GM21576 (cell line): Measurements from ENCODE around the gene MSMP.

Experiments
- ATAC-seq: cut with Tn5 transposase; IDR thresholded peaks from one replicate; pipeline ENCODE4 v1.9.1; 2021; ENCODE audit warnings: mild to moderate bottlenecking, moderate library complexity; ENCODE audit not compliant: unreplicated experiment

Gene MSMP

DNA sequence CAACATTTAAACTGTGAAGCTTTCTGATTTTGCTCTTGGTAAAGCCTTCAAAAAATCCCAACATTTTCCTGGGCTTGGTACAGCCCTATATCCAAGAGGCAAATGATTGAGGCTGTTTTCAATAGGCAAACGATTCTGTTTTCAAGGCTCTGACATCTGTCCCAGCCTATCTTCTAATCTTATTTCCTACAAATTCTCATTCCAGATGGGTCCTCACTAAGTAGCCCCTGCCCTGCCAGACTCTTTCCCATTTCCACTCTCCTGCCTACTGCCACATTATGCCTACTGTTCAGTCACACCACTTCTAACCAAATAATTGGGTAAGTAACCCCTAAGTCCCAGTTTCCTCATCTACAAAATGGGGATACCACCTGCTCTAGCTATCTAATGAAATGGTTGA is 8.5 kb downstream of the MSMP start:
- ATAC-seq: no peak

DNA sequence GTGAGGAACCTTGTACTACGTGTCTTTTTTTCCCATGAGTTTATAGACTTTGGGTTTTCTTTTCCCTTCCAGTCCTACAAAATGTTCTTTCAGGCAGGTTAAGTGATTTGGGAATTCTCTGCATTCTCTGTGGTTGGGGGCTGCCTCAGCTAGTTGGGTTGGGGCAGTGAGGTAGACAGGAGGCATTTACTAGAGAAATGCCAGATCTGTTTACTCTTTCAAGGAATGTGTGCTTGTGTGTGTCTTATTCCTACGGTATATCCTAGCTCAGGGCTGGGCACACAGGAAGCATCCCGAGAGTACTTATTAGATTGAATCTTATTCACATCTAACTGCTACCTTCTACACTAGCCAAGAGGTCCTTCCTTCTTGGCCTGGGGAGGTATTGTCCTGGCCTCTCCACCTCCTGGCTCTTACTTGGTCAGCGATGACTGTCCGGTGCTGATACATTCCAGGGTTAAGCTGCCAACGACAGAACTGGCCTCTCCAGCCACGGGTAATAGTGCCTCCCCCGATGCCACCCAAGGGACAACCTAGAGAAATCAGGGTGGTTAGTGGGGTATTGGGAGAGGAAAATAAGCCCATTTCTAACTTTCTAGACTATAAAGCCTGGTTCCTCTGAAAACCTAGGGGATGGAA is 10.1 kb downstream of the MSMP start:
- no peak for ATAC-seq

DNA sequence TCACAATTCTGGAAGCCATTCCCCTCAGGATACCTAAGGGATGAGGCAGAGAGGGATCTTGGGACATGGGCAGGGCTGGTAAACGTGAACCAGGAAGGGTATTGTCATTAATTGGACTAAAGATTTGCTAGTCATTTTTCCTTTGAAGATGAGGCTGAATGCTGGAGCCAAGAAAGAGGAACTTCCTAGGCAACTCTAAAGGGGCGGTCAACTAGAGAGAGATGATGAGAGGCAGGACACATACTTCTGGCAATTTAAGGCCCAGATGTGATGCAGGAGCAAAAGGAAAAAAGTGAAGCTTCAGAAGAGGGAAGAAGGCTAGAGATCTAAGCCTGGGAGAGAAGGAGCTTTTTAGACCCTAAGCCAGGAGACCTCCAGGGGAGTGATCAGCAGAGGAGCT is 10.6 kb downstream of the MSMP start:
- no peak for ATAC-seq

DNA sequence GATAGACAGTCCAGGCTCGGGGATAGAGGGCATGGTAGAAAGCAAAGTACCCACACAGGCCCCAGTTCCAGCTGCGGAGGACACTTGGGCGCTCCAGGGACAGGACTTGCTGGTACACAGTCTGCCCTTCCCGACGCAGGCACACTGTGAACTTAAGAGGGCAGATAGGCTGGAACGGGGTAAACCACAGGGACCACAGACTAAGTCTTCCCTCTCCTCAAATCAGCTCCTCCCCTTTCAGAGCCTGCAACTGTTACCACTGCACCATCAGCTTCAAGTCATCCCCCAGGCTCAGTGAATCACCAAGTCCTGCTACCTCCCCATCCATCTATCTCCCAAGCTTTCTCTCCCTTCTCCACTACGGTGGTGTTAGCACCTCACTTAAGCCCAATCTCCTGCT is 12.3 kb downstream of the MSMP start:
- no peak for ATAC-seq

DNA sequence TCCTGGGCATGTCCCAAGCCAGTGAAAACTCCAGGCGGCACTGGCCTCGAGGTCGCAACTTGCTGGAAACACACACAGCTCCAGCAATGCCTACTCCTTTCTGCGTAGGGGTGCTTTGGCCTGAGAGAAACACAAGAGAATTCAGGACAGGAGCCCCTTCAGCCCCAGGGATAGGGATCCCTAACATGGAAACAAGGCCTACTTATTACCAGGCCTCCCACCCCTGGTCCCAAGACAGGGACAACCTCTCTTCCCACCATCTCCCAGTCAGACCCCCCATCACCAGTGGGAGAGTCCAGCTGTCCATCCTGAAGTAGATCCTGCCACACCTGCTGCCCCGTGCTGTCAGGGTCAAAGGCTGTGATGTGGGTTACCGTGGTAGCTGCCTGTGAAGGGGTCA is 13.8 kb downstream of the MSMP start:
- no peak for ATAC-seq

DNA sequence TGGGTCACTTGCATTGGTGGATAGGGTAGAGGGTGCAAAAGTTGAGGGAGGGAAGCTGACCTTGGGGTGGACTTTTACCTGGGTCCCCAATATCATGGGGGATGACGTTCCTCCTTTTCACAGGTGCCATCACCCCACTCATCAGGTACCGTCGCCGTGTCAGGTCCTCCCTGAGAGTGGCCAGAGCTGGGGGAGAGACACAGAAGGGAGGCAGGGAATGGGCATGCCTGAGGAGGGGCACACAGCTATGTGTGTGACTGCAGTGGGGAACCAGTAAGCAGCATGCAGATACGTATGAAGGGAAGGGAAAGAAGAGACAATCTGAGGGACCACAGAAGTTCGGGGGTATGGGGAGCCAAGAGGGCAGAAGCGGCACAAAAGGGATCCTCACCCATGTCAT is 15.2 kb downstream of the MSMP start:
- no peak for ATAC-seq

DNA sequence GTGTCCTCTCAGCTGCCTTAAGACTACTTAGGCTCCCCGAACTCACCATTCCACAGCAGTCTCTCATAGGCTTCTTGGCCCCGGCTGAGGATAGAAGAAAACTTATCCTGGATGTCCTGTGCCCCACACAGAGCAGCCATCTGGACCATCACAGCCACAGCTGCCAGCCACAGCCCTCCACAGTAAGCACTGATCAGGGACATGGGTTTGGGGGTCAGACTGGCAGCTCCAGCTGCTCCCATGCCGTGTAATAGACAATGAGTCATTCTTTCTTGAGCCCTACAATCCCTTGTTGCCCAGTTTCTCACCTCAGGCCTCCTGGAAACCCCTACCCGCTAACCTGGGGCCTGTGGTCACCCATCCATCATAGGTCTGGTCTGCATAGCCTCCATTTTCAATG is 15.9 kb downstream of the MSMP start:
- ATAC-seq: no peak

DNA sequence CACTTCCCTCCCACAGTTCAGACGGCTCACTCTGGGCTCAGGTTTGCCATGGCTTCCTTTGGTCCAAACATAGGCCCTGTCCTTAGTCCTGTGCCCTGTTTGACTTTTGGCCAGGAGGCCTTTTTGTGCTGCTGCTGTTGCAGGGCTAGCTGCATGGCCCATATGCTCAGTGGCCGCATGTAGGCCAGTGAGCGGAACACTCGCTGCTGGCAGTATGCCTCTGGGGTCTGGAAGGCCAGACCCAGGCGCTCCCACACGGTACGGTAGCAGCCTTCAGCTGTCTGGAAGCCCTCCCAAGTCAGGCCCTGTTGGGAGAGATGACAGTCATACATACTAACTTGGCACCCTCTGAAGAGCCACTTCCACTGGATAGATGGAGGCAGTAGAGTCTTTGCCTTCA is 16.9 kb downstream of the MSMP start:
- no peak for ATAC-seq

DNA sequence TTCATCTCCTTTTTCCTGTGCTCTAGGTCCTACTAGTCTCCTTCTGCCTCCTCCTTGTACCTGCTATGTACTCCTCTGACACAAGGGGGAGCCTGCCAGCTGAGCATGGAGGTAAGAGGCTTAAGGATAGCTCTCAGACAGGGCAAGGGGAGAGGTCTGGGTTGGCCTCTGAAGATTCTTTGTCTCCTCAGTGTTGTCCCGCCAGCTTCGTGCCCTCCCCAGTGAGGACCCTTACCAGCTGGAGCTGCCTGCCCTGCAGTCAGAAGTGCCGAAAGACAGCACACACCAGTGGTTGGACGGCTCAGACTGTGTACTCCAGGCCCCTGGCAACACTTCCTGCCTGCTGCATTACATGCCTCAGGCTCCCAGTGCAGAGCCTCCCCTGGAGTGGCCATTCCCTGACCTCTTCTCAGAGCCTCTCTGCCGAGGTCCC is 17.9 kb downstream of the MSMP start:
- no peak for ATAC-seq

DNA sequence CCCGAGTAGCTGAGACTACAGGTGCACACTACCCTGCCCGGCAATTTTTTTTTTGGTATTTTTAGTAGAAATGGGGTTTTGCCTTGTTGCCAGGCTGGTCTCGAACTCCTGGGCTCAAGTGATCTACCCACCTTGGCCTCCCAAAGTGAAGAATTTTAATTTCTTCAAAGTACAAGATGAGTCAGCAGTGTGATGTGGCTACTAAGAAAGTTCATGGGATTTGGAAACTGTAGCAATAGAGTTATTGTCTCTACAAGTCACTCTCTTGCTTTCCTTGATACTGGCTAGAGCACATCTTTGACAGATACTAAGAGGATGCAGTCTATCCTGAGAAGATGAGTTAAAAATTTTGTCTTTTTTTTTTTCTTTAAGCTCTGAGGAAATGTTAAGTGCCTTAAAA is 20.0 kb downstream of the MSMP start:
- no peak for ATAC-seq

DNA sequence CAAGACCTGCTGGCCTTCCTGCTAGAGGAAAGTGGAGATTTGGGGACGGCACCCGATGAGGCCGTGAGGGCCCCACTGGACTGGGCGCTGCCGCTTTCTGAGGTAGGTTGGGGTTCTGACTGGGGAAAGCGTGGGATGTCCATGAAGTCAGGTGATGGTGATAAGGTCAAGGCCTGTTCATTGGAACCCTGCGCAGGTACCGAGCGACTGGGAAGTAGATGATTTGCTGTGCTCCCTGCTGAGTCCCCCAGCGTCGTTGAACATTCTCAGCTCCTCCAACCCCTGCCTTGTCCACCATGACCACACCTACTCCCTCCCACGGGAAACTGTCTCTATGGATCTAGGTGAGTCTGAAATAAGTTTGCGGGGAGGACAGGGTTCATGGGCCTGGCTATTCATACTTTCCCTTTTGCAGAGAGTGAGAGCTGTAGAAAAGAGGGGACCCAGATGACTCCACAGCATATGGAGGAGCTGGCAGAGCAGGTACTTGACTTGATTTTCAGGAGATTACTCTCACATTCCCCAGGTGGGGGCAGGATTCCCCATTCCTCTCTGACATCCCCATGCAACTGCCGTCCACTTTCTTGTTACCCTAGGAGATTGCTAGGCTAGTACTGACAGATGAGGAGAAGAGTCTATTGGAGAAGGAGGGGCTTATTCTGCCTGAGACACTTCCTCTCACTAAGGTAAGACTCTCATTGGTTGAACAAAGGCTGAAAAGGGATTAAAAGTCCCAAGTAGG is 21.1 kb downstream of the MSMP start:
- ATAC-seq: peak; percentile 0

DNA sequence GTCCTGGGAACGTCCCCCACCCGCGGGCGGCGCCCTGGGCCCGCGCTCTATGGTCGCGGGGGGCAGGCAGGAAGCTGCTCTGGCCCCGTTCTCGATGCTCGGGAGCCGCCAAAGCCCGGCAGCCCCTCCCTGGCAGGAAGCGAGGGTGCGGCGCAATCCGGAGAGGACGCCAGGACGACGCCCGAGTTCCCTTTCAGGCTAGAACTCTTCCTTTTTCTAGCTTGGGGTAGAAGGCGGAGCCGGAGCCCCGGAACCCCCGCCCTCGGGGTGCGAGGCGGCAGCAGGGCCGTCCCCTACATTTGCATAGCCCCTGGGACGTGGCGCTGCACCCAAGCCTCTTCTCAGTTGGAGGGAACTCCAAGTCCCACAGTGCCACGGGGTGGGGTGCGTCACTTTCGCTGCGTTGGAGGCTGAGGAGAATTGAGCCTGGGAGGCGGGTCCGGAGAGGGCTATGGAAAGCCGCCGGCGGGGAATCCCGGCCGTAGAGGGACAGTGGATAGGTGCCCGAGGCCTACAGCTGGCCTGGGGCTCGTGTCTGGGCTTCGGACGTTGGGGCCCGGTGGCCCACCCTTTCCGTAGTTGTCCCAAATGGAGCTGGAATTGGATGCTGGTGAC is 21.8 kb downstream of the MSMP start, which contains the start of the genes CREB3 and TLN1:
Gene CREB3 (plus strand): TSS at position 482 of the 615 bp plus-strand sequence. CDS start 107 bp downstream, at position 589.
Gene TLN1 (minus strand): TSS at position 11 of the 615 bp plus-strand sequence. CDS start 6,501 bp downstream, outside the sequence.
- ATAC-seq: peak; percentile 80

DNA sequence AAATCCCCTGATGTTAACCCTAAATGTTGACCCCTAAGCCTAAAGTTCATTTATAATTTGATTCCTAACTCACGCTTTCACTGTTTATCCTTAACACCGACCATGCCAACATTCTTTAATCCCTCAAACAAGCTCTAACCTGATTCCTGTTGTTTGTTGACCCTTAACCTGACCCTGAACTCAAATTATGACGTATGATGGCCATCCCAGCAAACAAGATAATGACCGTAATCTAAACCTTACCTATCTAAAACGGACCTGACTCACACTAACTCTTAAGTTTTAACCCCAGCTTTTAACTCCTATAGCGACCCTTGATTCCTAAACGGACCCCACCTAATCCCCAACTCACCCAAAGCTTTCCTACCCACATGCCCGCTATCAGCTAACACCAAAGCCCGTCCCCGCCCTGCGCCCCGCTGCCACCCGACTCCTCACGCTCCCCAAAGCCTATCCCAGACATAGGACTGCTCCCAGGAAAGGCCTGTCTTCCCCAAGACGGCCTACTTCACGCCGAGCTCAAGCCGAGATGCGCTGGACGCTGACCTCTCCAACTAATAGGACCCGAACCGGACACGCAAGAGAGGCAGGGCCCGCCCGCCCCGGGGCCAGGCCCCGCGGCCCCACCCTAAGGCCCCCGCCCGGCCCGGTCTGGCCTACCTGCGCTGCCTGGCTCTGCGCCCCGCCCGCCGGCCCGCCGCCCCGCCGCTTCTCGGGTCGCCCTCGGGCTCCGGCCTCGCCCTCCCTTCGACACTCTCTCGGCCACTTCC is 22.5 kb downstream of the MSMP start:
- ATAC-seq: no peak

DNA sequence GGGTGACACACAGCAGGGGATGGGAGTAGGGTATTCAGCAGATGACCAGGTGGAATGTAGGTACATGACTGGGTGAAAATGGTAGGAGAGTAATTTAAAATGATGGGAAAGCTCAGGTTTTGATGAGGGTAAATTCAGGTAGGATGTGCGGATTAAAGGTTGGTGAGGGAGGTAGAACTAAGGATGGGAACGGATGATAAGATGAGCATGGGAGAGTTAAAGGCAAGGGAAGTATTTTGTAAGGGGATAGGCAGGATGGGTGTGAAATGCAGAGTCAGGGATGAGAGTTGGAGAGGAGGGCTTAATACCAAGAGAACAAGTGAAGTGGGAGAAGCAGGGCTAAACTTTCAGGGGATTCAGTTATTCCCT is 23.6 kb downstream of the MSMP start:
- ATAC-seq: no peak

DNA sequence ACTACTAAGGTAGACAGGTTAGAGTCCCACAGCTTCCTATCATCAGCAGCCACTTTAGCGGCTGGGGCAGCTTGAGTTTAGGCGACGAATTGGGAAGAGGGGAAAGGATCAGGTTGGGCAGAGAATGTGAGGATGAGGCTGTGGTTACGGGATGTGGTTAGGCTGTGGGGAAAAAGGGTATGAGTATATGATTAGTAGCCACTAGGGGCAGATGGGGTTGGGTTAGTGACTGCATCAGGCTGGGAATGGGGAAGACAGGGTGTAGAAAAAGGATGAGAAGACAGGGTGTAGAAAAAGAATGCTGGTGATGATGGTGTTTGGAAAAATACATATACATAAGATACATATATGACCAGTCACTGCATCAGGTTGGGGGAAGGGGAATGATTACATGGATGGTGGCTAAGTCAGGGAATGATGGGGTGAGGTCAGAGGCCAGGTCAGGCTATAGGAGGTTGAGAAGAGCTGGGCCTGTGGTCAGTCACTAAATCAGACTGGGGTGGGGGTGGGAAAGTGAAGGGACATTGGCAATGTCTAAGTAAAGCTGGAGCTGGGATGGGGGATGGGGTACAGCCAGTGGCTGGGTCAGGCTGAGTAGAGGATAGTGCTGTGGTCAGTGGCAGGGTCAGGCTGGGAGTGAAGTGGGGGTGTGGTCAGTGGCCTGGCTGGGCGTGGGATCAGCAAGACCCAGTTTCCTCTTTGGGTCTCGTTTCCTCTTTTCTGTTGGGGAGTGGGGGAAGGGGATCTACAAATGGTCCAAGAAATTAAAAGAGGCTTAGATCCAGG is 24.2 kb downstream of the MSMP start:
- no peak for ATAC-seq

DNA sequence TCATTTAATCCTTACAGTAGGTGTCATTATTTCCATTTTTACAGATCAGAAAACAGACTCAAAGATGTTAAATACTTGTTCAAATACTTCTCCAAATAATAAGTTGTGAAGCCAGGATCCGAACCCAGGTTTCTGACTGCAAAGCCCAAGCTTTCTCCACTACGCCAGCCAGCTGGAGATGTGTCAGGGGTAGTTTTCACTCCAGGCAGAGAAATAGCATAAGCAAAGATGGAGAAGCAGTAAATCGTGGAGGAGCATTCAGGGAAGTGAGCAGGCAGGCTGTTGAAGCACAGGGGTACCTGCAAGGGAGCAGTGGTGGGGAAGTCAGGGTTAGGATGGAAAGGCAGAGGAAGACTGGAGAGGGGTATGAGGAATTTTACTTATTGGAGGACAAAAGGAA is 25.0 kb downstream of the MSMP start:
- no peak for ATAC-seq

DNA sequence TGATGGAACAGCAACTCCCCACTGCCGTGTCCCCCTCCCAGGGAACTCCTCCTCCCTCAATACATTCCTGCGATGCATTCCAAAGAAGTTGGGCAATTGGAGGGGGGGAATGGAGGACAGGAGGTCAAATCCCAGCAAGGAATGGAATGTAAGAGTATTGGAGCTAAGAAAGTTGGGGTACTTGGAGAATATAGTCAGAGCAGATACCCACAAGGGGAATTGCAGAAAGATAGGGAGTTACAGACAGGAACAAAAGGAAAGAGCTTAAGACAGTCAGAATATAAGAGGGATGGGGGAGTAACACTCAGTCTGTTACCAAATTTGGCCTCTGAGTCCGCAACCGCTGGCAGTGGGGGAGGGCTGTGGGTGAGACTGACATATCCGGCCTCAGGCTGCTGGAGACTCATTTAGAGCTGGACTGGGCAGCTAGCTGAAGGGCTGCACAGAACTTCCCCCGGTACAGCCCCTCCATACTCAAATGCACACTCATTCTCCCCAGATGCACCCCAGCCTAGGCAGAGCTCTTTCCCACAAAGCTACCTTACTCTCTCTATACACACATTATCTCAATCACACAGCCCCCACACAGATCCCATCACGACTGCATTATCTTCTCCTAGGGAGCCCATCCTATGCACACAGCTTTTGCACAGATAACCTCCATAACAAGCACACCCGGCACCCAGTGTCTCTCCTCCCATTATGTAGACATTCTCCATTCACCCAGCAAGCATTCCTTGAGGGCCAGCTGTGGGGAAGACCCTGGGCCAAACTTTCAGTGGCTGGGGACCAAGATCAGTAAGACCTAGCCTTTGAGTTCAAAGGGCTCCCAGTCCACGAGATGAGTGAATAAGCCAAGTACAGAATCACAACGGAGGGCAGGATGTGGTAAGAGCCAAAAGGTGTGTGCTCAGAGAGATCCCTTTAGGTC is 25.8 kb downstream of the MSMP start:
- no peak for ATAC-seq

DNA sequence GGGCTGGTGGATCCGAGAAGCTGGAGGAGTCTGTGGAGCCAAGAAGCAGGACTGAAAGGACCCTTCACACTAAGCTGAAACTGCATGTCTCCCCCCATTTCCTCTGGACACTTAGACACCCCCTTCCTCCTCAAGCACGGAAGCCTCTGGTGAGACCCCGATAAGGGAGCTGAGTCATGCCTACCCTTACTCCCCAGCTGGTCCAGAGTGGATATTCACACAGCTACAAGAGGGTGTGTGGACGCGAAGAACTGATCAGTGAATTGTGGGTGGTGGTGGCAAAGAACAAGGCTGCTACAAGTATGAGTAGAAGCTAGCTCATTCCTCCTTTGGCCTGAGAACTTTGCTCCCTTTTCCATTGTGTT is 26.4 kb downstream of the MSMP start:
- no peak for ATAC-seq

DNA sequence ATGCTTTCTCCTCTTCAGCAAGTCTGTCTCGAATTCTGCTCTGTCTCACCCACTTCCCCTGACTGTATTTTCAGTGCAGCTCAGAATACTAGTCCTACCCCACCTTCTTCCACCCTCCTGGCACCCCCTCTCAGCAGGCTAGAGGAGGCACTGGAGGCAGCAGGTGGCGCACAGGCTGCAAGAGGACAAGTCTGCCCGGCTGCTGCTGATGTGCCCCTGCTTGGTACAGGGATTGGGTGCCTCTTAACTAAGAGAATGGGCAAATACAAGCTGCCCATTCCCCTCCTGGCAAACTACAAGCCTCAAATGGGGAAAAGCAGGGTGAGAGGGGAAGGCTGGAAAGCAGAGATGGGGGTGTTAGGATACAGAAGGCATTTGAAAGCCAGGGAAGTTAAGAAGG is 27.1 kb downstream of the MSMP start:
- ATAC-seq: peak; percentile 51

DNA sequence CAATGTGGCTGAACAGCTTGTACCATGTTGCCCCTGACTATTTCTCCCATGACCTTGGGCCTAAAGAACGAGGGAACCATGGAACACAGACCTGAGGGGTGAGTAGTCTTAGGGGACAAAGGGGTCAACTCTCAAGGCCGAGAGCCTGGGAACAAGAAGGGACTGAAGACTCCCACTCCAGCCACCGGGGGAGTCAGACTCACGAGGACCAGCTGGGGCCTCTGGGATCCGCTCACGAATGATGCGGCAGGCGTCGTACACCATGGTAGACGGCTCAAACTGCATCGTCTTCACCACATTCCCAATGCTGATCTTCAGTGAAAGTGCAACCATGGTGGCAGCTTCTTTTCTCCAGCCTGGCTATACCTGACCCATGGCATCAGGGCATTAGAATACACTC is 28.7 kb downstream of the MSMP start:
- ATAC-seq: no peak
